IPS-18c (cell line): ENCODE data around the gene FGD5.
"Not testable (repeated sequence)": the region's sequence is repeated elsewhere in the genome, so short reads cannot be mapped to it uniquely, and the experiment has no call there.

Source experiments
- H3K4me3 ChIP-seq: 2 replicates; pipeline ENCODE4 v1.7.0; 2013; ENCODE audit warnings: low read depth, mild to moderate bottlenecking, low read length, moderate library complexity; ENCODE audit not compliant: insufficient read depth
- H3K9me3 ChIP-seq: one replicate; pipeline ENCODE4 v1.6.1; 2013; ENCODE audit warnings: mild to moderate bottlenecking, low read length, moderate library complexity; ENCODE audit not compliant: control insufficient read depth, insufficient read depth

Gene FGD5

DNA sequence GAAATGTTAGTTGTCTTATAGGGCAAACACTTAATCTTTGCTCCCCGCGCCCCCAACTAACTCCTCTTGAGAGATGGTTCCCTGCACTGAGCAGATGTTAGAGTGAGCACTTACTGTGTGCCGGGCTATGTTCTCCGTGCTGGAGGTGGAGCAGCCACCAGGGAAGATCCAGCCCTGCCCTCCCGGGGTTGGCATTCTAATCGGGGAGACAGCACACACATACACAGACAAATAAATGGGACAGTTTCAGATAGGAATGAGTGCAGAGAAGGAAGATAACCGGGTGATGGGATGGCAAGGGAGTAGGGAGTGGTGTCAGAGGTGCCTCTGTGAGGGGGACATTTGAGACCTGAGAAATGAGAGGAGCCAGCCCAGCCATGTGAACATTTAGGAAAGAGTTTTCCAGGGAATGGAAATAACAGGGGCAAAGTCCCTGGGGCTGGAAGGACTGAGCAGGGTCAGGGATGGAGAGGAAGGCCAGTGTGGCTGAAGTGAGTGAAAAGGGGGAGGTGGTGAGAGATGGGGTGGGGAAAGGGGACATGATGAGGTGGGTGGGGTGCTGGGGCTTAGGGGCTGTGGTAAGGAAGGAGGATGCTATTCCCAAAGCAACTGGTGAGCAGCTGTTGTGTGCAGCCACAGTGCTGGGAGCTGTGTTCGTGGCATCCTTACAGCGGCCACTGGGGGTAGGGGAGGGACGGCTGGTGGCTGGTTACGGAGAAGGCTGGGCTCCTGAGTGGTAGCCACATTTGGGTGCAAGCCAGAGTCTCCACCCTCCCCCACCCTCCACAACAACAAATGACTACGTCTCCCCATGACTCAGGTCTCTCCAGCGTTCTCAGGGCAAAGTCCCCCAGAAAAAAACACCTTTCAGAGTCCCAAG lies 15.4 kb upstream of the FGD5 start:
- Histone ChIP-seq H3K9me3 (no peaks in the 10 kb centered on the region), H3K4me3 (no peak overlapping the region)

DNA sequence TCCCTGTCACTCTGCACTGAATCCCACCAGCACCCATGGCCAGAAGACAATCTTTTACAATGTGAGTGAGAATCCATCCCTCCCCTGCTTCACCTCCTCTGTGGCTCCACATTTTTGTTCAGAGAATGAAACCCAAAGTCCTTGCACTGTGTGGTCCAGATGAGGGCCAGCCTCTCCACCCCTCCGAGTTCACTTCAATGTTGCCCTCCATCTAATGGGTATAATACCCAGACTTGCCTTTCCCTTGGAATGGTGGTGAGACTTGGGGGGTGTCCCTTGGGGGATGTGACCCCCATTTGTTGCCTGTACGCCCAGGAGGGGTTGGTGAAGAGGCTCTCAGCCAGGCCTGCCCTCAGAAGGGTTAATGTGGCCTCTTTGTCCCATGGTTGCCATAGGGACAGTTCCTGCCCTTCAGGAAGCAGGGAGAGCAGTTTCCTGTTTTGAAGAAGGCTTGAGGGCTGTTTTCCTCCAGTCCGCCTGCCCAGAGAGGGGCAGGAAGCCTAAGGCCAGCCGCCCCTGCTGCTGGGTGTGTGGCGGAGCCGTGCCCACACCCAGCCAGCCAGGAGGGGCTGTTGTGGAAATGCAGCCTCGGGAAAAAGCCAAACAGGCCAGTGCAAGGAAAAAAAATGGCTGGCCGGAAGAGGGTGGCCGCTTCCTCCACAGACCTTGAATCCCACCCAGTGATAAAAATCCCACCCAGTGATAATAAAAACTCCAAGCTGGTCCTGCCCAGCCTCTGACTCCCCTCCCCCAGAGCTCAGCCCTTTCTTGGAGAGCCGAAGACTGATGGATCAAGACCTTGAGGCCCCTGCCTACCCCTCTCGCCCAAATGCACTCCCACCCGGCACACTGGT lies 14.6 kb upstream of the FGD5 start:
- H3K9me3 ChIP-seq: no peaks in the 10 kb centered on the region
- no peak overlapping the region for H3K4me3 ChIP-seq

DNA sequence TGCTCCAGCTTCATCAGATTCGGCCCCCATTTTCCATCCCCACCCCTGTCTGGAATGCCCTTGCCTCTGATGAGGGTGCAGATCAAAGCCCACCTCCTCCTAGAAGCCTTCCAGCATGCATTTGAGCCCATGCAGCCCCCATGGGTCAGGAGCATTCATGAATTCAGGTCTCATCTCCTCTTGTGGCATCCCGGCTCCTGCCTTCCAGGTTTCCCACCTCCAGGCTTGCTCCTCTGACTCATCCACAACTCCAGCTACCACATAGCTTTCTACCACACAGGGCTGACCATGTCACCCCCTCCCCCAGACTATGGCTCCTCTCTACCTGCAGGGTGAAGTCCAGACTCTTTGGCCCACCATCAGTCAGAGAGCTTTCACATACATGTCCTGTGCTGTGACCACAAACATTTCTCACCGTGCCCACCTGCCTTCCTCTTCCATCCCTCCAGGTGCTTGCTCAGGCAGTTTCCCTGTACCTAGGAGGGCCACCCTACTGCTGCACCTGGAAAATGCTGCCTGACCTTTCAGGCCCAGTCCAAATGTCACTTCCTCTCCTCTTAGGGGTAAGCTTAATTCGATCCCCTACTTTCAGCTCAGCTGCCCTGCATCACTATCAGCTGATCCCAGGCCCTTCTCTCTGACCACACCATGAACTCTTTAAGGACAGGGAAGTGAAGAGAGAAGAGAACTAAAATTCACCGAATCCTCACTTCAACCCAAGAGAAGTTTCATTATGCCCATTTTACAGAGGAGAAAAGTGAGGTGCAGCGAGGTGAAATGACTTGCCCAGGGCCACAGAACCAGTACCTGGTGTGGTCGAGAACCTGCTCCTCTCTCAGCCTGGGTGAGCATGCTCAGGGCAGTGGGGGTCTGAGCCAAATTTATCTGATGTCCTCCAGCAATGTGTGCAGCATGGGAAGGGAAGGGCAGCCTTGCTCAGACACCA lies 13.7 kb upstream of the FGD5 start:
- Histone ChIP-seq H3K9me3 (no peaks in the 10 kb centered on the region), H3K4me3 (no peak overlapping the region)

DNA sequence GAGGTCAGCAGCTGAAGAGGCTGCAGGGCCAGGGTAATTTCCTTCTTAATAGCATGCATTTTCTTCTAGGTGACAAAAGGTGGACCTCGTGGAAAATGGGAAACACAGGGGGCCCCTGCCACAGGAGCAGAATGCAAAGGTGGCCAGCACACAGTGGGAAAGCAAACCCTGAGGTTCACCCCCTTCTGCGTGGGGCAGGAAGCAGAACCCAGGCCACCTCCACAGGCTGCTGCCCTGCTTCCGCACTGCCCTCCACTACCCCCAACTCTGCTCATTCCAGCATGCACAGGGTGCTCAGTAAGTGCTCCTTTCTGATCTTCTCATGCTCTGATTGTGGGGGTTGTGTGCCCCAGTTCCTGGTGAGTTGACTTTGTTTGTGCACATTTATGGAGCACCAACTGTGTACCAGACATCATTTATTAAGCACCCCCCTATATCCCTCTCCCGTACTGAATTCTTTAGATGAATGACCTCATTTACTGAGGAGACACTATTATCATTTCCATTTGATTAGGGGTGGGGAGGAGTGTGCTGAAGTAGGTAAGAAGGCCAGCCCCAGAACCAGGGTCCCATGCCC lies 12.7 kb upstream of the FGD5 start:
- H3K4me3 ChIP-seq: no peak overlapping the region
- H3K9me3 ChIP-seq: no peaks in the 10 kb centered on the region

DNA sequence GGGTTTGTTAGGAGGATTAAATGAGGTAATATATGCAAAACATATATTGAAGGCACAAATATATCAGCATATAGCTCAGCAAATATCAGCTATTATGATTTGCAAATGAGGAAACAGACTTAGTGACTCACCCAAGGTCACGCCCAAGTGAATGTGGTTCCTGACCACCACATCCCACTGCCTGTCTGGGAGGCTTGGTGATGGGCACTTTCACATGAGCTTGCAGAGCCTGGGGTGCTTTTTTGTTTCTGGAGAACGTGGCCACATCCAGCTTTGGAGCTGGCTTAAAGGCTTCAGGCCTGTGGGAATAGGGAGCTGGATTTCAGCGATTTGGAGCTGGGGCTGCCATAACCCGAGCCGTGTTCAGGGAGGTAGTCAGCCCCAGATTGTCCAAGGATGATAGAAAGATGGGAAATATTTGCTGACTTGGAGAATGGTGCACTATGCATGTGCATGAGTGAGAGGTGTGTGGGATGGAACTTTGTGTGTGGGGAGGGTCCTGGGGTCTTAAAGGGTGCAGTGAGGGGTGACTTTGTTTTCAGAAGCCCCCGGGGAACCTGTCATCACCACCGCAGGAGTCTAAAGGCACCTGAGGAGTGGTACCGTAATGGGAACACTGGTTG lies 12.0 kb upstream of the FGD5 start:
- no peak overlapping the region for H3K4me3 ChIP-seq
- H3K9me3 ChIP-seq: no peaks in the 10 kb centered on the region

DNA sequence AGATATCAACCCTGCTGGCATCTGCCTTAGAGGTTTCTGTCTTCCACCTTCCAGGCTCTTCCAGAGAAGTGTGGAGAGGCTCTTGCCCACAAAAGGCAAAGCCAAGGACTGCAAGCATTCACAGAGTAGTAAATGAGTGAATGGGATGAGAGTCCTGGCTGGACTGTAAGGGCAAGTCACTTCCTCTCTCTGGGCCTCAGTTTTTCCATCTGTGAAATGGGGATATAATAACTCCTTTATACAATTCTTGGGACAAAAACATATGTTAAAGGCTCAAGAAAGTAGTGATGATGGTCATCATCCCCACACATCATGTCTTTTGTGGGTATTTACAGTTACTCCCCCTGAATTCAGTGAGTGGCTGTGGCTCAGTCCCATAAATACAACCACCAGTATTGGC lies 10.7 kb upstream of the FGD5 start:
- no peaks in the 10 kb centered on the region for H3K9me3 ChIP-seq
- no peak overlapping the region for H3K4me3 ChIP-seq

DNA sequence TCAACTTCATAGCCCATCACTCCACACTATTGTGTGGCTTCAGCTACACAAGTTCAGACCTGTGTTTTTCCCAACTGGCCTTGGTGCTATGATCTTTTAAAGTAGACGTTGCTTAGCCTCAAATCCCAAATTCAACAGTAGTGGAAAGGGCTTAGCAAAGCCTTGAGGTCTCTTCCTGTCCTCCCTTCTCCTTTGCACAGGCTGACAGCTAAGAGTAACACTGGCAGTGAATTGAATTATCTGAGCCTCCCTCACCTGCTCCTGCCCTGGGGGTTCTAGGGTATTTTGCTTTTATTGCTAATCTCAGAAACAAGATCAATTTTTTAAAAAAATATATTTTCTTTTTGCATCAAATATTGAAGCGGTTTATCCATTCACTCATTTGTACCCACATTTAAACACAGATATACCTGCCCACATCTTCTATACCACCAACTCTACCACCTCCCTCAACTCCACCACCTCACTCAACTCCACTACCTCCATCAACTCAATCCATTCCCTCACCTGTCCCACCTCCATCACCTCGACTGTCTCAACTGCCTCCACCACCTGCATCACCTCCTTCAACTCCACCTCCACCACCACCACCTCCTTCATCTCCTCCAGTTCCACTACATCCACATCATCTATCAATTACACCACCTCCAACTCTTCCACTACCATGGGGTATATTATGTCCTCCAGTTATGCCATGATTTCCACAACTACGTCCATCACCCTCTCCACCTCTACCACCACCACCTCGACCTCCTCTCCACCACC lies 10.1 kb upstream of the FGD5 start:
- Histone ChIP-seq H3K9me3 (no peaks in the 10 kb centered on the region), H3K4me3 (no peak overlapping the region)

DNA sequence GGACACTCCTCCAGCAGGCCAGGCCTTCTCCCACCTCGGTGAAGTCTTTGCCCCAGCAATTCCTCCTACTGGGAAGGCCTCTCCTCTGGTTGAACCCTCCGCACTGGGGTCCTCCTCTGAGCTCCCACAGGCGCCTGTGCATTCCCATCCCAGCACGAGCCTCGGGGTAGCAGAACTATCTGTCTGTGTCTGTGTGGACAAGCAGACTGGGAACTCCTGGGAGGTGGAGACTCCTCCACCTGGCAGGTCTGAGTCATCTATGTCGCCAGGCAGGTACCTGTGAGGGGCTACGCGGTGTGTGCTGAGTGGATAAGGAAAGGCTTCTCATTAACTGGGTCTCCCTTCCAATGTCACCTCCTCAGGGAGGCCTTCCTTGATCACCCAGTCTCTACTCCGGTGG lies 9.2 kb upstream of the FGD5 start:
- peak overlapping the region; percentile 52 for H3K4me3 ChIP-seq
- not testable (repeated sequence) for H3K9me3 ChIP-seq

DNA sequence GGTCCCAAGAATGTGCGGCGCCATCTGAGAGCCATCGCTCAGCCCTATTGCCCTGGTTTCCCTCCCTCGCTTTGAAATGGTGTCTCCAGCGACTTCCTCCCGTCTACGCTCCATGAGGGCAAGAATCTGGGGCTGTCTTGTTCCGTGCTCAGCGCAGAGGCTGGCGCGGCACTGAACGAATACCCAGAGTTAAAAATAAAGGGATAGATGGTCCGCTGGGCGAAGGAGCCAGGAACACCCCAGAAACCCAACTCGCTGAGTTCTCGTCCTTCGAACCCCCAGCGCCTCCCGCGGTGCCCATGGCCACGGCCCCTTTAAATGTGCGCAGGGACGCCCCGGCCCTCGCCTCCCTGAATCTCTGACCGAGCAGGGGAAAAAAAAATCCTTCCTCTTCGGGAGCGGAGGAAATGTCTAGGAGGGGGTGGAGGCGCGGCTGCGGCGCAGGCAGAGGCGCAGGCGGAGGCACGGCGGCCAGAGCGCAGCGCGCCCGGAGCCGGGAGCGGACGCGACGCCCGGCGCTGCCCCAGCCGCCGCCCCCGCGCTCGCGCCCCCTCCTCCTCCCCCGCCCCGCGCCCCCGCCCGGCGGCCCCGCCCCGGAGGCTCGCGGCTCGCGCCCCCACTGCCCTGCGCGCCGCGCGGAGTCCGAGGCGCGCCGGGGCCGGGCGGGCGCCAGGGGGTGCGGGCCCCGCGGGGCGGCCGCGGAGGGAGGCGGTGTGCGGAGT lies 8.5 kb upstream of the FGD5 start:
- Histone ChIP-seq H3K4me3 (peak overlapping the region; percentile 60), H3K9me3 (no peaks in the 10 kb centered on the region)

DNA sequence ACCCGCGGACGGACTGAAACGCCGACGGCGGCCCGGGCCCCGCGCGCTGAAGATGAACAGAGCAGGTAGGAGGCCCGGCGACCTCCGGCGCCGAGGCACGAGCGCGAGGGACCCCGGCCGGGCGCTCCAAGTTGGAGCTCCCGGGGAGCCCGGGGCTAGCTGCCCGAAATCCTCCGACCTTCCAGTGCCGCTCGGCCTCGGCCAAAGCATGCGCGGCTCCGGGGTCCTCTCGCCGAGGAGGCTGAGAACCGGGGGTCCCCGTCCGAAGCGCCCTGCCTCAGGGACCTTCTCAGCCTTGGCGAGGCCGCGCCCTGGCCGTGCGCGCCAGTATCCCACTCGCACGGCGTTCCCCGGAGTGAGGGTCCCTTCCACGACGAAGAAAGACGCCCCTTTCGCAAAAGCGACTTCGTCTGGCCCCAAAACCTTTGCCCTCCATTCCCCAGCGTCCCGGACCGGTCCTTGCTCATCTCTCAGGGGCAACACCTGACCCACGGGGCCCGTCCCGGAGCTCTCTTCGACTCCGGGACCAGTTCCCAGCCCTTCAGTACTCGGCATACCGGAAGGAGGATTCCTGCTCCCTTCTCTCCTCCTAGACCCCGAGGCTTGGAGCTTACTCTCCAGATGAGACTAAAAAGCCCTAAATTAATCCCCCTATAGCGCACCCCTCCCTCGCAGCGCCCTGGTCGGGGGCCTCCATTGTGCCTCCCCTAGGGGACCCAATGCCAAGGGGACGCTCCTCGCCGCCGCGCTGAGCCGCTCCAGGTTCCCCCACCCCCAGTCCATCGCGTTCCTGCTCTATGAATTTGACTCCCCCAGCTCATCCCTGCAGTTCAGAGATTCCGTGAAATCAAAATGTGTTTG lies 7.7 kb upstream of the FGD5 start:
- Histone ChIP-seq H3K9me3 (no peaks in the 10 kb centered on the region), H3K4me3 (peak overlapping the region; percentile 60)

DNA sequence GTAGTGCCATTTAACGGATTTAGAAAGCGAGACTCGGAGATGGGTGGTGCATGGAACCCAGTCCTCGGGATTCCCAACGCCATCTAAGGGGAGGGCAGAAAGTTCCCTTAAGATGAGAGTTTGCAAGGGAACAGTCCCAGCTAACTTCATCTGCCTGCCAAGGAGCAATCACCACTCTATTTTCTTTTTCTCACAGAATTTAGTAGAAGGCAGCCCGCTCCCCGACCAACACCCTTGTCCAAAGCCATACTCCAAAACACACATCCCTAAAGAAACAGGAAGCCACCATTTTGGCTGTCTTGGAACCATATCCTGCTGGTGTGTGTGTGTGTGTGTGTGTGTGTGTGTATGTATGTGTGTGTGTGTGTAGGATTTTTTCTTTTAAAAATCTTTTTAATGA lies 7.1 kb upstream of the FGD5 start:
- Histone ChIP-seq H3K4me3 (peak overlapping the region; percentile 60), H3K9me3 (no peaks in the 10 kb centered on the region)

DNA sequence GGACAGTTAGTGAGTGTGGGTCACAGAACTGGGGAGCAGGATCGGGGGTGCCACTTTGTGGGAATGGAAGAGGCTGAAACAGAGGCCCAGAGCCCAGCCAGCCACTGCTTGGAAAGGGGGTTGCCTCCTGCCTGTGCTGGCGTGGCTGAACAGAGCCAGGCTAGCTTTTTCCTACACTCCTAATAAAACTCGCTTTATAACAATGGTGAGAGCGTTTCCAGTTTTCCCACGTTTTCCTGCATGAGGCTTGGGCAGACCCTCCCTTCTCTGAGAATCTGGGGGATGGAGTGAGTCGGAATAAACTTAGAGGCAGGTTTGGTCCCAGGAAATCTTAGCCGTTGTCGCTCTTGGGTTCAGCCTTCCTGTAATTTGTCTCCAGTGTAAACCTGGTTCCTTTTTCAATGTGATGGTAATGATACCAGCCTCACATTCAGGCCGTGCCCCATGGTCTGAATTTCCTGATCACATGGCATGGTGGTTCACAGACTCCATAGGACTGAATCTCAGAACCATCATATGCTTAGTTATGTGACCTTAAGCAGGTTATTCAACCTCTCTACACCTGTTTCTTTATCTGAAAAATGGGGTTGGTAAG lies 6.5 kb upstream of the FGD5 start:
- Histone ChIP-seq H3K4me3 (no peak overlapping the region), H3K9me3 (no peaks in the 10 kb centered on the region)

DNA sequence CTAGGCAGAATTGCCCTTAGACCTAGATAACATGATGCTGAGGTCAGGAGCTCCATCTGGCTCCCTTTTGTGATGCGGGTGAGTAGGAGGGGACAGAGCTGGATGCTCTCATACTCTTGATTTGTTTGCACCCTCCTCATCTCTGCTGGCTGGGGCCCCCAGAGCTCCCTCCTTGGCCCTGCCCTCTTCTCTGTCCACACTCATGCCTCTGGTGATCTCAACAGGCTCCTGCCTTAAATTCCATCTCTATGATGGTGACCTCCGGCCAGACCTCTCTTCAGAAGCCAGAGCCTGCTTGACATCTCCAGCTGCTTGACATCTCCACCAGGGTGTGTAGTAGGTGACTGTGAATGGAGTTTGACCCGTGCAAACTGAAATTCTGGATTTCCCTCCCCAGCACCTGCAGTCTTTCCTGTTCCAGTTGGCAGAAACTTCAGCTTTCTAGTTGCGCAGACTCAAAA lies 4.3 kb upstream of the FGD5 start:
- no peak overlapping the region for H3K4me3 ChIP-seq
- no peaks in the 10 kb centered on the region for H3K9me3 ChIP-seq

DNA sequence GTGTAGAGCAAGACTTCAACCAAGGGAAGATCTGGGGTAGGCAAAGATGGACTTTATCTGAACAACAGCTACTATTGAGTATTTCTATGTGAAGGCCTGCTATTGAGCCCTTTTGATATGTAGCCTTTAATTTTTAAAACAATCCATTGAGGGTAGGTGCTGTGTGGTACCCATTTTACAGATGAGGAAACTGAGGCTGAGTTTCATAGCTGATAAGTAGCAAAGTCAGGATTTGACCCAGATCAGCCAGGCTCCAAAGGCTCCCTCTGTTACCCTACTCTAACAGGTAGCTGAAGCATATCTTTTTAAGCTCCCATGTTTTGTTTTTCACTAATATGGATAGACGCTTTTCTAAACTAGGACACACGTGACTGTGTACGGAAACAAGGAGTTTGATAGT lies 2.4 kb upstream of the FGD5 start:
- no peaks in the 10 kb centered on the region for H3K9me3 ChIP-seq
- H3K4me3 ChIP-seq: no peak overlapping the region
